Esophagus muscularis mucosa (tissue), 4 donors: ENCODE data around the gene TBX5.

Experiments used
- EP300 ChIP-seq: sonication (generic); formaldehyde crosslinking; IDR thresholded peaks from one replicate; pipeline ENCODE4 v1.6.1; 2017; ENCODE audit warnings: antibody characterized with exemption
- POLR2A ChIP-seq: fragments of 450-650 bp; IDR thresholded peaks from one replicate; pipeline ENCODE4 v1.6.1; 2017; ENCODE audit warnings: antibody characterized with exemption, moderate library complexity, mild to moderate bottlenecking, low read depth
- POLR2AphosphoS5 ChIP-seq, 2 donors: sonication (generic); formaldehyde crosslinking; IDR thresholded peaks; one replicate each; pipeline ENCODE4 v1.6.1; 2017; ENCODE audit warnings: antibody characterized with exemption in 2 of 2
- TF ChIP-seq, protein P1 (sequence below), 3 experiments: fragments of 200-600 bp in 2 of 3; fragments of 450-650 bp in 1 of 3; sonication (generic) in 2 of 3; IDR thresholded peaks; one replicate each; pipeline ENCODE4 v1.5.1; 2017 to 2019; ENCODE audit warnings: antibody characterized with exemption in 3 of 3, mild to moderate bottlenecking in 2 of 3, moderate library complexity in 1 of 3

- TF ChIP-seq, protein P1, sequence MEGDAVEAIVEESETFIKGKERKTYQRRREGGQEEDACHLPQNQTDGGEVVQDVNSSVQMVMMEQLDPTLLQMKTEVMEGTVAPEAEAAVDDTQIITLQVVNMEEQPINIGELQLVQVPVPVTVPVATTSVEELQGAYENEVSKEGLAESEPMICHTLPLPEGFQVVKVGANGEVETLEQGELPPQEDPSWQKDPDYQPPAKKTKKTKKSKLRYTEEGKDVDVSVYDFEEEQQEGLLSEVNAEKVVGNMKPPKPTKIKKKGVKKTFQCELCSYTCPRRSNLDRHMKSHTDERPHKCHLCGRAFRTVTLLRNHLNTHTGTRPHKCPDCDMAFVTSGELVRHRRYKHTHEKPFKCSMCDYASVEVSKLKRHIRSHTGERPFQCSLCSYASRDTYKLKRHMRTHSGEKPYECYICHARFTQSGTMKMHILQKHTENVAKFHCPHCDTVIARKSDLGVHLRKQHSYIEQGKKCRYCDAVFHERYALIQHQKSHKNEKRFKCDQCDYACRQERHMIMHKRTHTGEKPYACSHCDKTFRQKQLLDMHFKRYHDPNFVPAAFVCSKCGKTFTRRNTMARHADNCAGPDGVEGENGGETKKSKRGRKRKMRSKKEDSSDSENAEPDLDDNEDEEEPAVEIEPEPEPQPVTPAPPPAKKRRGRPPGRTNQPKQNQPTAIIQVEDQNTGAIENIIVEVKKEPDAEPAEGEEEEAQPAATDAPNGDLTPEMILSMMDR (IDR thresholded peaks at IDR 0.05): no peak
- TF ChIP-seq EP300: no peak
- TF ChIP-seq POLR2A: no peak
- no peak for TF ChIP-seq POLR2AphosphoS5 (IDR thresholded peaks at IDR 0.05)
Observed at GRCh38 chr12:114425031-114425626, 19.2 kb upstream of the TBX5 start.
